Tibial nerve (tissue), 3 donors: ENCODE measurements around the gene MS4A3.

Experiments used
- CTCF ChIP-seq, 5 experiments: fragments of 200-600 bp in 3 of 5; fragments of 450-650 bp in 2 of 5; sonication (generic) in 3 of 5; IDR thresholded peaks; one replicate each; pipeline ENCODE4 v1.5.1; 2016 to 2019; ENCODE audit warnings: antibody characterized with exemption in 5 of 5, mild to moderate bottlenecking in 3 of 5, moderate library complexity in 2 of 5
- POLR2A ChIP-seq, 2 donors: fragments of 450-650 bp; IDR thresholded peaks; one replicate each; pipeline ENCODE4 v1.6.1; 2017; ENCODE audit warnings: antibody characterized with exemption in 2 of 2, mild to moderate bottlenecking in 2 of 2, moderate library complexity in 2 of 2

GRCh38 chr11:60084631-60085273, 28.3 kb downstream of the MS4A3 start:
- TF ChIP-seq CTCF (IDR thresholded peaks at IDR 0.05), result no peak
- TF ChIP-seq POLR2A (IDR thresholded peaks at IDR 0.05), result no peak
